Testis (tissue), 3 donors: Measurements from ENCODE around the gene C2CD3. TPM values are rescaled to one million over a fixed set of nuclear protein-coding genes. Genes with fewer than 3 reads are reported as not detected.

ENCODE experiments used
- DNase-seq: peaks from one replicate; pipeline ENCODE4 v3.0.0-alpha.2; 2019
- H3K27ac ChIP-seq, 2 donors: fragments of 200-600 bp; sonication (generic); one replicate each; pipeline ENCODE4 v1.5.1; 2019
- H3K27me3 ChIP-seq: fragments of 200-600 bp; sonication (generic); one replicate; pipeline ENCODE4 v1.5.1; 2019
- H3K36me3 ChIP-seq: fragments of 200-600 bp; sonication (generic); one replicate; pipeline ENCODE4 v1.5.1; 2017; ENCODE audit warnings: low read depth; ENCODE audit errors: missing control alignments
- H3K4me1 ChIP-seq: fragments of 200-600 bp; sonication (generic); one replicate; pipeline ENCODE4 v1.5.1; 2019
- H3K4me3 ChIP-seq, 2 donors: fragments of 200-600 bp; sonication (generic); one replicate each; pipeline ENCODE4 v1.5.1; 2017 to 2019
- H3K9me3 ChIP-seq: fragments of 200-600 bp; sonication (generic); one replicate; pipeline ENCODE4 v1.5.1; 2017
- CTCF ChIP-seq, 3 experiments: fragments of 450-650 bp in 2 of 3; fragments of 200-600 bp in 1 of 3; sonication (generic) in 1 of 3; IDR thresholded peaks; one replicate each; pipeline ENCODE4 v1.5.1; 2016 to 2019; ENCODE audit warnings: antibody characterized with exemption in 3 of 3, mild to moderate bottlenecking in 2 of 3, moderate library complexity in 1 of 3
- POLR2A ChIP-seq: fragments of 450-650 bp; IDR thresholded peaks from one replicate; pipeline ENCODE4 v1.6.1; 2017; ENCODE audit warnings: antibody characterized with exemption, mild to moderate bottlenecking, moderate library complexity
- WGBS, 2 donors: methylation state at CpG; one replicate each; pipeline ENCODE4 v1.1.5; 2018; 5-methylcytosine and 5-hydroxymethylcytosine counted together
- intact Hi-C: fragments of 100-400 bp; cut with DNase I; formaldehyde crosslinking; loops from one replicate; pipeline ENCODE4 v1.15.1; 2023; ENCODE audit warnings: low total_unique reads
- polyA plus RNA-seq: library from polyadenylated mRNA; stranded (reverse); fragments of 350-450 nt; fragmentation: Illumina TruSeq; extraction: RNeasy Lipid Tissue Mini Kit (QIAGEN cat#74804); gene quantifications from one replicate; pipeline ENCODE4 v1.2.3, GENCODE V29; 2014; ENCODE audit warnings: low read depth, low replicate concordance; ENCODE audit not compliant: insufficient read depth
- total RNA-seq, 2 donors: library from RNA; depleted of rRNA; stranded (reverse); fragments of >200 nt; gene quantifications; one replicate each; pipeline ENCODE4 v1.2.3, GENCODE V29; 2016

C2CD3 gene
- total and polyA plus RNA-seq, 3 donors from 2014 or later, result 56.1 to 89.4 (median 59.0) TPM

GRCh38 chr11:74154620-74155281, 16.1 kb downstream of the C2CD3 start:
- Histone ChIP-seq H3K4me3 (no peak overlapping the region), H3K27ac (peak overlapping the region in 1 of 2 donors; percentile 18), H3K9me3 (no peaks in the 10 kb centered on the region), H3K4me1 (no peaks in the 10 kb centered on the region), H3K27me3 (no peaks in the 10 kb centered on the region), H3K36me3 (no peaks in the 10 kb centered on the region)
- 87 to 95% methylated on average over 1 of the region's 1 CpG for WGBS, 2 donors
- intact Hi-C loops, result no loop called here
- no peak for TF ChIP-seq CTCF (IDR thresholded peaks at IDR 0.05)
- TF ChIP-seq POLR2A, result no peak
- DNase-seq, result peak; percentile 52

DNA sequence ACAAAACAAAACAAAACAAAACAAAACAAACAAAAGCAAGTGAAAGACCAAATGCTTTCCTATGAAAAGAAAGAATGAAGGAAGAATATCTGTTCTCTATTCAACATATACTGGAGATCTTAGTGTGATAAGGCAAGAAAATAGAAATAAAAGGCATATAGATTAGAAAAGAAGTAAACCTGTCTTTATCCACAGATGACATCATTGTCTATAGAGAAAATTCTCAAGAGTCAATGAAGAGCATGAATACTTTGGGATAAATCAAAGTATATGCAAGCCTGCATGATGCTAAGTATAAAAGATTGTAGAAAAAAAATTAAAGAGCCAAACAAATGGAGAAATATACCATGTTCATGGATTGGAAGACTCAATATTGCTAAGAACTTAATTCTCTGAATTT, 17.6 kb downstream of the C2CD3 start:
- Histone ChIP-seq H3K9me3 (no peaks in the 10 kb centered on the region), H3K4me3 (no peak overlapping the region), H3K36me3 (no peaks in the 10 kb centered on the region), H3K4me1 (no peaks in the 10 kb centered on the region), H3K27me3 (no peaks in the 10 kb centered on the region), H3K27ac (no peak overlapping the region)
- intact Hi-C loops, result no loop called here
- no peak for DNase-seq
- TF ChIP-seq CTCF (IDR thresholded peaks at IDR 0.05), result no peak
- TF ChIP-seq POLR2A, result no peak

GRCh38 chr11:74147199-74147929, 23.4 kb downstream of the C2CD3 start:
- intact Hi-C loops, result no loop called here
- DNase-seq, result no peak
- Histone ChIP-seq H3K9me3 (no peaks in the 10 kb centered on the region), H3K27me3 (no peaks in the 10 kb centered on the region), H3K4me3 (no peak overlapping the region), H3K36me3 (no peaks in the 10 kb centered on the region), H3K27ac (no peak overlapping the region), H3K4me1 (no peaks in the 10 kb centered on the region)
- TF ChIP-seq CTCF (IDR thresholded peaks at IDR 0.05) (no peak), POLR2A (no peak)
- 74 to 82% methylated on average over 5 of the region's 5 CpGs for WGBS, 2 donors

- DNase-seq, result no peak
- Histone ChIP-seq H3K4me3 (no peak overlapping the region), H3K27me3 (no peaks in the 10 kb centered on the region), H3K27ac (no peak overlapping the region), H3K9me3 (no peaks in the 10 kb centered on the region), H3K36me3 (no peaks in the 10 kb centered on the region), H3K4me1 (no peaks in the 10 kb centered on the region)
- no peak for TF ChIP-seq POLR2A
- 92 to 95% methylated on average over 4 of the region's 4 CpGs for WGBS, 2 donors
- intact Hi-C loops, result no loop called here
These were observed 26.2 kb downstream of the C2CD3 start for GRCh38 chr11:74144592-74144991.

- no peaks in the 10 kb centered on the region for H3K9me3 ChIP-seq
- WGBS, 2 donors, result 68 to 75% methylated on average over 3 of the region's 3 CpGs
- H3K36me3 ChIP-seq, result no peaks in the 10 kb centered on the region
- H3K27me3 ChIP-seq, result no peaks in the 10 kb centered on the region
- no peaks in the 10 kb centered on the region for H3K4me1 ChIP-seq
- peak overlapping the region in 1 of 2 donors; percentile 9 for H3K27ac ChIP-seq
- no peak for DNase-seq
- intact Hi-C loops, result no loop called here
- no peak for TF ChIP-seq POLR2A
- TF ChIP-seq CTCF (IDR thresholded peaks at IDR 0.05), result no peak
- H3K4me3 ChIP-seq, result no peak overlapping the region
These were observed 28.2 kb downstream of the C2CD3 start for GRCh38 chr11:74142624-74143023.
